ENCODE data around the gene FEM1C.

Gene FEM1C

GRCh38 chr5:115580941-115581340 lies 36.4 kb upstream of the FEM1C start:
- TF ChIP-seq, protein P1, sequence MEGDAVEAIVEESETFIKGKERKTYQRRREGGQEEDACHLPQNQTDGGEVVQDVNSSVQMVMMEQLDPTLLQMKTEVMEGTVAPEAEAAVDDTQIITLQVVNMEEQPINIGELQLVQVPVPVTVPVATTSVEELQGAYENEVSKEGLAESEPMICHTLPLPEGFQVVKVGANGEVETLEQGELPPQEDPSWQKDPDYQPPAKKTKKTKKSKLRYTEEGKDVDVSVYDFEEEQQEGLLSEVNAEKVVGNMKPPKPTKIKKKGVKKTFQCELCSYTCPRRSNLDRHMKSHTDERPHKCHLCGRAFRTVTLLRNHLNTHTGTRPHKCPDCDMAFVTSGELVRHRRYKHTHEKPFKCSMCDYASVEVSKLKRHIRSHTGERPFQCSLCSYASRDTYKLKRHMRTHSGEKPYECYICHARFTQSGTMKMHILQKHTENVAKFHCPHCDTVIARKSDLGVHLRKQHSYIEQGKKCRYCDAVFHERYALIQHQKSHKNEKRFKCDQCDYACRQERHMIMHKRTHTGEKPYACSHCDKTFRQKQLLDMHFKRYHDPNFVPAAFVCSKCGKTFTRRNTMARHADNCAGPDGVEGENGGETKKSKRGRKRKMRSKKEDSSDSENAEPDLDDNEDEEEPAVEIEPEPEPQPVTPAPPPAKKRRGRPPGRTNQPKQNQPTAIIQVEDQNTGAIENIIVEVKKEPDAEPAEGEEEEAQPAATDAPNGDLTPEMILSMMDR (IDR thresholded peaks at IDR 0.05) = no peak

DNA sequence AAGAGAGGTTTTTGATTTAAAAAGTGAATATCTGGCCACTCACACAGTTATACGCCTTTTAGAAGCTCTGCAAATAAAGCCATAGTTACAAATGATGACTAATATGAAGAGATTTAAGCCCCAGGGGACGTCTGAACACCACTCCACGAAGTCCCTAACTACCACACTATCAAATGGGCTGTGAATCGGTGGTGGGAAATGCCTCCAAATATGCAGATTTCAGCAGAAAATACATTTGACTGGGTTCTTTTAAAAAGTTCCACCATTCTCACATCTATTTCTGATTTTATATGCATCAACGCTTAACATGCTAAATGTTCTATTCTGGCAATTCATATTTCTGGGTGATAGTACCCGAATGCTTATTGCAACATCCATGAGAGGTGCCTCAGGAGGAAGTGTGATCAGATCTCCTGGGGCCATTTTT lies 35.2 kb upstream of the FEM1C start:
- TF ChIP-seq, protein P1 (IDR thresholded peaks at IDR 0.05) = no peak

GRCh38 chr5:115579216-115579615 lies 34.6 kb upstream of the FEM1C start:
- TF ChIP-seq, protein P1 (IDR thresholded peaks at IDR 0.05) = no peak

GRCh38 chr5:115578657-115579056 lies 34.1 kb upstream of the FEM1C start:
- TF ChIP-seq, protein P1 (IDR thresholded peaks at IDR 0.05) = no peak

DNA sequence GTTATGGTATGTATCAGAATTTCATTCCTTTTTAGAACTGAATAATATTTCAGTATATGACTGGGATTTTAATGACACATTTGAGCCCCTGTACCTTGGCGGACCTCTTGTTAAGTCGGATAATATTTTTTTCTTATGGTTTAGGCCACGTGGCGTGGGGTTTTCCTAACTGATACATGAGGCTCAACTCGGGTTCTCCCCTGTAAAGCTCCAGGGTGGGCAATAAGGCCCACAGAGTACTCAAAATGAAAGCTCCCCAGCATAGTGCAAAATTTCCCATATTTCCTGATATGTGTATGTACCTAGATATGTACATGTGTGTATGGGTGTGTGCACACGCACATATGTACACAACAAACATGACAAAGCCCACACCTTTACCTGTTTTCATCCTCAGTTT lies 33.2 kb upstream of the FEM1C start:
- TF ChIP-seq, protein P1 (IDR thresholded peaks at IDR 0.05) = no peak

GRCh38 chr5:115577329-115577728 lies 32.8 kb upstream of the FEM1C start:
- TF ChIP-seq, protein P1 (IDR thresholded peaks at IDR 0.05) = no peak

GRCh38 chr5:115575167-115576070 lies 30.8 kb upstream of the FEM1C start:
- TF ChIP-seq, protein P1 (IDR thresholded peaks at IDR 0.05) = no peak
